M059J (cell line): ENCODE measurements around the gene CCDC86. TPM values are rescaled to one million over a fixed set of nuclear protein-coding genes. Genes with fewer than 3 reads are reported as not detected.

ENCODE experiments used
- DNase-seq: peaks from one replicate; pipeline ENCODE4 v3.0.0-alpha.2; 2012; ENCODE audit warnings: low read depth
- total RNA-seq: library from RNA; depleted of rRNA; stranded (reverse); fragments of >200 nt; shearing (Covaris generic); gene quantifications from 2 replicates; pipeline ENCODE4 v1.2.3, GENCODE V29; 2014; rRNA removed

CCDC86 gene
- total RNA-seq, 1 experiment from 2014 or later: 19.7 TPM

DNA sequence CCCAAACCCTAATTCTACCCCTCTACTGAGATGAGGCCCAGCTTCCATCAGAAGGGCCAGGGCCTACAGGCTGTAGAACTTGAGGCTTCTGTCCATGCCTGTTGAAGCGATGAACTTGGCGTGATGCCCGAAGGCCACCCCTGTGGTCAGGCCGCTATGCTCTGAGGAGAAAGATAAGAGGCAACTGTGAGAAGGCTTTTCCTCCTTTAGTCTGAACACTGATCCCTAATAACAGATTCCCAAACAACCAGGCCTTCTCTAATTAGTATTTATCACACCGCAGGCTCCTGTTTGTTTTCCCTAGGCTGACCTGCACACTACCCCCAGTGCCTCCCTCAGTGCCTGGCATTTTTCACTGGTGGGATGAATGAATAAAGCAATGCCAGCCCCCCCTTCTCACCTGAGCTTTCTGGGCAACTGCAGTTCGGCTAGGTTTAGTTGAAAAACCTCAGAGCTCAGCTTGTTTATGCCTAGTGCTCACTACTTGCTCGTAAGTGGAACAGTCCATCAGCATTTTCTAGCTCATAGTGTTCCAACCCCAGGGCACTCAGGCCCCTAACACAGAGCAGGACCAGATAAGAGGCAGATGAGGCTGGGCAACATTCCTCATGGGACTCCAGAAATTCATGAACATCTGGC, 49.3 kb downstream of the CCDC86 start:
- DNase-seq: no peak

- no peak for DNase-seq
Measured at GRCh38 chr11:60895687-60896086, 53.8 kb downstream of the CCDC86 start.

GRCh38 chr11:60897496-60897895, 55.6 kb downstream of the CCDC86 start:
- no peak for DNase-seq

- peak; percentile 62 for DNase-seq
Measured at GRCh38 chr11:60899046-60899936, 57.4 kb downstream of the CCDC86 start.

DNA sequence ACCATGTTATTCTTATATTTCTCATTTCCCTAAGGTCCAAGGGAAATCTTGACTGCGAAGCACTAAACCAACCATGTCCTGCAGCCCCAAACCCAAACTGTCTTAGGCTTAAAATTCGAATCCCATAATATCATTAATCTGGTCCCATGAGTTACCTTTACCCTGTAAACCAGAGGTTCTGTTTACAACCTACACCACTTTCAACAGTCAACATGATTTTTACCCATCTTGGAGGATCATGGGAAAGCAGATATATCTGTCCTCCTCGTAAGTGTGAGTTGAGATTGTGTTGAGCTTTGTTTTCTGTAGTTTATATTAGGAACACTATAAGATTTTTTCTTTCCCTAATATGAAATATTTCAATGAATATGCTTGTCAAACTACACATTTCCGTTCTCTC, 58.1 kb downstream of the CCDC86 start:
- no peak for DNase-seq

Other genes with a start within 250 kb of the CCDC86 start
- not detected in 2 replicates for gene MS4A8, start 142.5 kb upstream of the CCDC86 start, total RNA-seq
- not detected in 2 replicates for gene MS4A18, start 117.4 kb upstream of the CCDC86 start, total RNA-seq
- not detected in 2 replicates for gene MS4A15, start 85.2 kb upstream of the CCDC86 start, total RNA-seq
- gene MS4A10, start 56.8 kb upstream of the CCDC86 start, total RNA-seq: not detected in 2 replicates
- gene PTGDR2, start 13.8 kb downstream of the CCDC86 start, total RNA-seq: 0.07 TPM in 1 of 2 replicates, not detected in the other
- 1.3 TPM in 1 of 2 replicates, not detected in the other for gene ZP1, start 25.4 kb downstream of the CCDC86 start, total RNA-seq
- gene PRPF19, start 64.5 kb downstream of the CCDC86 start, total RNA-seq: 117 and 122 TPM in 2 replicates
- gene TMEM109, start 72.0 kb downstream of the CCDC86 start, total RNA-seq: 47.7 and 77.7 TPM in 2 replicates
- 29.0 and 57.9 TPM in 2 replicates for gene TMEM132A, start 82.3 kb downstream of the CCDC86 start, total RNA-seq
- 7.9 and 23.3 TPM in 2 replicates for gene SLC15A3, start 110.1 kb downstream of the CCDC86 start, total RNA-seq
- gene CD6, start 129.6 kb downstream of the CCDC86 start, total RNA-seq: 0.10 TPM in 1 of 2 replicates, not detected in the other